Central memory CD4-positive, alpha-beta T cell (primary cell): ENCODE results near the gene PHKG2.

Experiments used
- DNase-seq: peaks from one replicate; pipeline ENCODE4 v3.0.0; 2022

PHKG2 gene

GRCh38 chr16:30728899-30729672, 19.1 kb upstream of the PHKG2 start:
- DNase-seq, result no peak

DNA sequence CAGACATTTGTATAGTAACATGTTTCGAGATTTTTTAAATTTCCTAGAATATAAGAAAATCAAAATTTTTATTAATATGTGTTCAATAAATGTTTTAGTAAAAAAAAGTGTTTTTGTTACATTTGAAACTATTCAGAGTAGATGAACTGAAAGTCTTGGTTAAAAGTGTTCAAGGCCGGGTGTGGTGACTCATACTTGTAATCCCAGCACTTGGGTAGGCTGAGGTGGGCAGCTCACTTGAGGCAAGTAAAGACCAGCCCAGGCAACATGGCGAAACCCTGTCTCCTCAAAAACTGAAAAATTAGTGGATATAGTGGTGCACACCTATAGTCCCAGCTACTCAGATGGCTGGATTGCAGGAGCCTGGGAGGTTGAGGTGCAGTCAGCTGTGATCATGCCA, 16.8 kb upstream of the PHKG2 start:
- DNase-seq, result no peak

- DNase-seq, result no peak
Observed at GRCh38 chr16:30736995-30737793, 11.0 kb upstream of the PHKG2 start.

DNA sequence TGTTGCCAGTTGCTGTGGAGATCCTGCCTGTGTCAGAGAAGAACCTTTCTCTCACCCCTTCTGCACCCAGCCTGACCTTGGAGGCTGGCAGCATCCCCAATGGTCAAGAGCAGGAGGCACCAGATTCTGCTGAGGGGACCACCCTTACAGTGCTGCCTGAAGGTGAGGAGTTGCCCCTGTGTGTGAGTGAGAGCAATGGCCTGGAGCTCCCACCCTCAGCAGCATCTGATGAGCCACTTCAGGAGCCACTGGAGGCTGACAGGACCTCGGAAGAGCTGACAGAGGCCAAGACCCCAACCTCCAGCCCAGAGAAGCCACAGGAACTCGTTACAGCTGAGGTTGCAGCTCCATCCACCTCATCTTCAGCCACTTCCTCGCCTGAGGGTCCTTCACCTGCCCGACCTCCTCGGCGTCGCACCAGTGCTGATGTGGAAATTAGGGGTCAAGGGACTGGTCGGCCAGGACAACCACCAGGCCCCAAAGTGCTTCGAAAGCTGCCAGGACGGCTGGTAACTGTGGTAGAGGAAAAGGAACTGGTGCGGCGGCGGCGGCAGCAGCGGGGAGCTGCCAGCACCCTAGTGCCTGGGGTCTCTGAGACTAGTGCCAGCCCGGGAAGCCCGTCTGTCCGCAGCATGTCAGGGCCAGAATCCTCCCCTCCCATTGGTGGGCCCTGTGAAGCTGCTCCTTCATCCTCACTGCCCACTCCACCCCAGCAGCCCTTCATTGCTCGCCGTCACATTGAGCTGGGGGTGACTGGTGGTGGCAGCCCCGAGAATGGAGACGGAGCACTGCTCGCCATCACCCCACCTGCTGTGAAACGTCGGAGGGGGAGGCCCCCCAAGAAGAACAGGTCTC, 10.2 kb upstream of the PHKG2 start:
- DNase-seq, result no peak

GRCh38 chr16:30738984-30739951, 9.0 kb upstream of the PHKG2 start:
- no peak for DNase-seq

- DNase-seq, result no peak
Observed at GRCh38 chr16:30740364-30741251, 7.6 kb upstream of the PHKG2 start.

- no peak for DNase-seq
Observed at GRCh38 chr16:30741461-30741914, 6.7 kb upstream of the PHKG2 start.

DNA sequence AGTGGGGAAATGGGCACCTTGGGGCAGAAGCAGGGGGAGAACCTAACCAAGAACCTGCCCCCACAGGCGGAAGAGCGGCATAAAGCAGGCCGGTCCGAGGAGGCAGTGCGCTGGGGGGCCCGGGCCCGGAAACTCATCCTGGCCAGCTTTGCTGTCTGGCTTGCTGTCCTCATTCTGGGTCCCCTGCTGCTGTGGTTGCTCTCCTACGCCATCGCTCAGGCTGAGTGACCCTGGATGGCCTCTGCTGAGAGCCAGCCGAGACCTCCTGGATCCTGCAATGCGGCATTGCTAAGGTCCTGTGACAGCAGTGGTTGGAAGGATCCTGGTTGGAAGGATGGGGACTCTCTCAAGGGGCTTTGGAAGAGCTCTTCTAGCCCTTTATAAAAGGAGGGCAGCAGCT, 4.5 kb upstream of the PHKG2 start:
- no peak for DNase-seq

DNA sequence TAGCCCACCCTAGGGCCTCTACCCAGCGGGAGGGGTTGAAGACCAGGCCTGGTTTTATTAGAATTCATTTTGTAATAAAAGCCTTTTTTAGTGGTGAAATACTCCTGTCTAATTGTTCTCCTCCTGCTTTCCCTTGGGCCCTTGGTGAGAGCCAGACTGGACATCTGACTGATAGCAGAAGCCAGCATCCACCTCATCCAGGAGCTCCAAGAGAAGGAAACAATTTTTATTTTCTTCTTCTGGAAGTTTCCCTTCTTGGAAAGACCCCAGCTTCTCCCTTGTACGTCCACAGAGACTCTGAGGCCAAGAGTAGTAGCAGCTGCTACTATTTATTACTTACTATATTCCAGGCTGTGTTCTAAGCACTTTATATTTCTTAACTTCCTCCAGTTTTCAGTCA, 4.0 kb upstream of the PHKG2 start:
- no peak for DNase-seq

DNA sequence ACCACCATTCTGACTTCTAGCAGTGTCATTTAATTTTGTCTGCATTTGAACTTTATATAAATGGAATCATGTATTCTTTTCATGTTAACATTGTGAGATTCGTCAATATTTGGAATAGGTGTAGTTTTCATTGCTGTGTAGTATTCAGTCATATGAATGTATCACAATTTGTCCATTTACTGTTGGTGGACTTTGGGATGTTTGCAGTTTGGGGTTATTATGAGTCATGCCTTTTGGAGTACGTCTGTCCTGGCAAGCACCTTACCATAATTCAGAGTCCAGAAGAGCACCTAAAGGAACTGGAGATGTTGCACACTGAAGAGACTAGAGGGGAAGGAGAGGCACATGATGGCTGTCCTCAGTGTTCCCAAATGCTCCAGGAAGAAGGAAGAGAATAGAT, 3.1 kb upstream of the PHKG2 start:
- DNase-seq, result no peak

- DNase-seq, result no peak
Observed at GRCh38 chr16:30746638-30747175, 1.5 kb upstream of the PHKG2 start.

DNA sequence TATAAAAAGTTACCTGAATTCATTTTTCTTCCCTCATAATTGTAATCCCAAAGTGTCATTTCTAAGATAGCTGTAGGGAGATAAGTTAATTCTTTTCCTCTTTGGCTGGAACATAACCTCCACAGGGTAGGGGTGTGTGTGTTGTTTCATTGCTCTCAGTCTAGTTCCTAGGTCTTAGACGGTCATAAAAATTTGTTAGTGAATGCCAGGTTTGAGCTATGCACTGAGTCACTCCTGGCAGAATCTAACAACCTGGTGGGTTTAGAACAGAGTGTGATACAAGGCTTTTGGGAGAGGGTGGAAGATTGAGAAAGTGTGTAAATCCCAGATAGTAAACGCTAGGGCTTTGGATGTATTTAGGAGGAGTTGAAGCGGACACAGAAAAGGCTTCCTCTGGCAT, 894 bp upstream of the PHKG2 start:
- no peak for DNase-seq

DNA sequence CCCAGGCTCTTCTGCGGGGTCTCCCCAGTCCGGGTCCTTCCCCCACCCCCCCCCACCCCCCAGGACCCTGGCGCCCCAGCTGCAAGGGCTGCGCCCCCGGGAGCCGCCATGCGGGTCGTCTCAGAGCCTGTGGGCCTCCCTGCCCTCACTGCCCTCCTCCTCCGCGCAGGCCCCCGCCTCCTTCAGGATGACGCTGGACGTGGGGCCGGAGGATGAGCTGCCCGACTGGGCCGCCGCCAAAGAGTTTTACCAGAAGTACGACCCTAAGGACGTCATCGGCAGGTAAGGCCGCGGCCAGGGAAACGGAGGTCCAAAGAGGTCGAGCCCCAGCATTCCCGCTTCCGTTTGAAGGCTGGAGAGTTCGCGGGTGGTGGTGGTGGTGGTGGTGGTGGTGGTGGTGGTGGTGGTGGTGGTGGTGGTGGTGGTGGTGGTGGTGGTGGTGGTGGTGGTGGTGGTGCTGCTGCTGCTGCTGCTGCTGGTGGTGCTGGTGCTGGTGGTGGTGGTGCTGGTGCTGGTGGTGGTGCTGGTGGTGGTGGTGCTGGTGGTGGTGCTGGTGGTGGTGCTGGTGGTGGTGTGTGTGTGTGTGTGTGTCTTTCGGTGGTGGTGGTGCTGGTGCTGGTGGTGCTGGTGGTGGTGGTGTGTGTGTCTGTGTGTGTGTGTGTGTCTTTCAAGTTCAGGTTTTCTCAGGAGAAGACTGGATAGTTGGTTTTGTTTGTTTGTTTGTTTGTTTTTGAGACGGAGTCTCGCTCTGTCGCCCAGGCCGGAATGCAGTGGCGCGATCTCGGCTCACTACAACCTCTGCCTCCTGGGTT, 615 bp downstream of the PHKG2 start:
- DNase-seq, result no peak

- no peak for DNase-seq
Observed at GRCh38 chr16:30750201-30750600, 2.0 kb downstream of the PHKG2 start.

GRCh38 chr16:30750876-30751465, 2.7 kb downstream of the PHKG2 start:
- no peak for DNase-seq

DNA sequence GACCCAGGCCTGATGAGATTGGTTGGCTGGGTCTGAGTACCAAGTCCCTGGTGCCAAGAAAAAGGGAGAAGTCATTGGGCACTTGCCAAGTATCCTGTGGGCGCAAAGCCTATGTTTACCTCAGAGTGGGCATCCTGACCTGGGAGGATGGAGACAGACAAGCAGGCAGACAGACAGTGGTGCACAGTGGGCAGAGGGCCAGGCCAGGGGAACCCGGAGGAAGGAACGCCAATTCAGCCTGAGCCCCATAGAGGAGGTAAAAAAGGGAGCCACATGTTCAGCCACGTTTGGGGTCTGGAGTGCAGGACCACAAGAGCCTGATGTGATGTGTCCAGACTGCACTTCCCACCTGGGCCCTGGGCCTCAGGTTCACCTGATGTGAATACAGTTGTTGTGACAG, 5.4 kb downstream of the PHKG2 start:
- DNase-seq, result no peak

DNA sequence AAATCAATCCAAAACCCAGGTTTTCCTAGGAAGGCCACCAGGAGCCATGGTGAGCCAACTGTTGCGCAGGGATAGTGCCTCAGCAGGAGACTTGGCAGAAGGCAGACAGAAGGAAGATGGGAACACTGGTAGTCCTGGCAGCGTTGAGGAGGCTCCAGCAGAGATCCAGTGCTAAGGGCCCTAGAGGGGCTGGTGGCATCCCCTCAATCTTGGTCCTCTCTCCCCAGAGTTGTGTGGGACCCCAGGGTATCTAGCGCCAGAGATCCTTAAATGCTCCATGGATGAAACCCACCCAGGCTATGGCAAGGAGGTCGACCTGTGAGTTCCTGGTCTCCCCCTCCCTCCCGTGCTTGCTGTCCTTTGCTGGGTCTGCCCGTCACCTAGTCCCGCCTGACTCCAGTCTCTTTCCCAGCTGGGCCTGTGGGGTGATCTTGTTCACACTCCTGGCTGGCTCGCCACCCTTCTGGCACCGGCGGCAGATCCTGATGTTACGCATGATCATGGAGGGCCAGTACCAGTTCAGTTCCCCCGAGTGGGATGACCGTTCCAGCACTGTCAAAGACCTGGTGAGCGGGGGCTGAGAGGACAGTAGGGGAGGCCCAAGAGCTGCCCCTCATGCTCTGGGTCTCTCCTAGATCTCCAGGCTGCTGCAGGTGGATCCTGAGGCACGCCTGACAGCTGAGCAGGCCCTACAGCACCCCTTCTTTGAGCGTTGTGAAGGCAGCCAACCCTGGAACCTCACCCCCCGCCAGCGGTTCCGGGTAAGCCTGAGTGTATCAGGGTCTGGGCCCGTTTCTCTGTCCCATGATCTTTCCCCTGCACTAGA, 7.9 kb downstream of the PHKG2 start:
- no peak for DNase-seq

GRCh38 chr16:30756781-30757100, 8.5 kb downstream of the PHKG2 start:
- DNase-seq, result no peak

- no peak for DNase-seq
Observed at GRCh38 chr16:30757316-30757715, 9.1 kb downstream of the PHKG2 start.
